Epithelial cell of proximal tubule (primary cell): ENCODE measurements around the gene RAP1A. TPM values are rescaled to one million over a fixed set of nuclear protein-coding genes. Genes with fewer than 3 reads are reported as not detected.
A peak's percentile ranks its signal among the peaks of the same experiment; 100 is the strongest.

Source experiments
- DNase-seq: peaks from one replicate; pipeline ENCODE4 v3.0.0-alpha.2; 2011; ENCODE audit warnings: low read depth
- H3K4me3 ChIP-seq: 2 replicates; pipeline ENCODE4 v1.5.1; 2011; ENCODE audit warnings: low read depth, mild to moderate bottlenecking, low read length
- CTCF ChIP-seq: conservative IDR thresholded peaks from 2 replicates; pipeline ENCODE4 v1.5.1; 2012; ENCODE audit warnings: low read depth, mild to moderate bottlenecking, low read length
- total RNA-seq: library from RNA; depleted of rRNA; stranded (reverse); fragments of >200 nt; gene quantifications from 2 replicates; pipeline ENCODE4 v1.2.3, GENCODE V29; 2015

Gene RAP1A
- total RNA-seq, 1 donor from 2014 or later = 25.7 TPM

GRCh38 chr1:111649648-111650047 is 30.1 kb downstream of the RAP1A start:
- no peak for DNase-seq
- TF ChIP-seq CTCF = no peak
- H3K4me3 ChIP-seq = no peak overlapping the region

DNA sequence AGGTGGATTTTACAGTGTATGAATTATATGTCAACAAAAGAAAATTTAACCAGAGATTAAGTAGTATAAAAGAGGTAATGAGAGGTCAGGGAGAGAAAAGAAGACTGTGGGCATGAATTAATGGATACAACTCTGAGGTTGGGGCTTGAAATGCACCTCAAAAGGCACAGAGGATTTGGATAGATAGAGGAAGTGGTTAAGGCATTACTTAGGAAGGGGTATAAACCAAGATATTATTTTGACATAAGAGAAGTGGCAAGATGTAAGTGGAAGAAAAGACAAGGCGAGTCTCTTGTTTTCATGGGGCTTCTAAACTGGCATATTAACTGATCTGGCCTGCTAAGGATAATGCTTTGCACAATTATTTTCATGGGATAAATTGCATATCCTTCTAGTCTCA is 34.1 kb downstream of the RAP1A start:
- no peak for TF ChIP-seq CTCF
- DNase-seq = no peak
- no peak overlapping the region for H3K4me3 ChIP-seq

- no peak for TF ChIP-seq CTCF
- no peak for DNase-seq
- H3K4me3 ChIP-seq = no peak overlapping the region
Measured at GRCh38 chr1:111654839-111655238, 35.2 kb downstream of the RAP1A start.

GRCh38 chr1:111656086-111657017 is 36.8 kb downstream of the RAP1A start:
- no peak overlapping the region for H3K4me3 ChIP-seq
- DNase-seq = peak; percentile 58
- peak; percentile 70 for TF ChIP-seq CTCF

- no peak overlapping the region for H3K4me3 ChIP-seq
- no peak for DNase-seq
- no peak for TF ChIP-seq CTCF
Measured at GRCh38 chr1:111658622-111659021, 39.0 kb downstream of the RAP1A start.

- DNase-seq = no peak
- no peak for TF ChIP-seq CTCF
- no peak overlapping the region for H3K4me3 ChIP-seq
Measured at GRCh38 chr1:111660204-111661150, 40.9 kb downstream of the RAP1A start.
